ENCODE data around the gene EDN3.

The EDN3 gene

DNA sequence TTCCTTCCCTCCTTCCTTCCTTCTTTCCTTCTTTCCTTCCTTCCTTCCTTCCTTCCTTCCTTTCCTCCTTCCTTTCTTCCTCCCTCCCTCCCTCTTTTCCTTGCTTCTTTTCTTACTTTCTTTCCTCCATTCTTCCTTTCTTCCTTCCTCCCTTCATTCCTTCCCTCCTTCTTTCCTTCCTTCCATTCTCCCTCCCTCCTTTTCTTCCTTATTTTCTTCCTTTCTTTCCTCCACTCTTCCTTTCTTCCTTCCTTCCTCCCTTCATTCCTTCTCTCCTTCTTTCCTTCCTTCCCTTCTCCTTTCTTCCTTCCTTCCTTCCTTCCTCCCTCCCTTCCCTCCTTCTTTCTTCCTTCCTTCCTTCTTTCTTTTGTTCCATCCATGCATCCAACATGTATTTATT is 35.1 kb upstream of the EDN3 start:
- TF ChIP-seq ZNF565 (CRISPR knock-in tag; conservative IDR thresholded peaks at IDR 0.05; ENCODE audit: low read depth) (no peak), OSR1 (CRISPR knock-in tag; IDR thresholded peaks at IDR 0.05) (no peak), ISL1 (CRISPR knock-in tag; IDR thresholded peaks at IDR 0.05) (no peak), ZFP3 (CRISPR knock-in tag; IDR thresholded peaks at IDR 0.05) (no peak)
- TF ChIP-seq, protein P1, sequence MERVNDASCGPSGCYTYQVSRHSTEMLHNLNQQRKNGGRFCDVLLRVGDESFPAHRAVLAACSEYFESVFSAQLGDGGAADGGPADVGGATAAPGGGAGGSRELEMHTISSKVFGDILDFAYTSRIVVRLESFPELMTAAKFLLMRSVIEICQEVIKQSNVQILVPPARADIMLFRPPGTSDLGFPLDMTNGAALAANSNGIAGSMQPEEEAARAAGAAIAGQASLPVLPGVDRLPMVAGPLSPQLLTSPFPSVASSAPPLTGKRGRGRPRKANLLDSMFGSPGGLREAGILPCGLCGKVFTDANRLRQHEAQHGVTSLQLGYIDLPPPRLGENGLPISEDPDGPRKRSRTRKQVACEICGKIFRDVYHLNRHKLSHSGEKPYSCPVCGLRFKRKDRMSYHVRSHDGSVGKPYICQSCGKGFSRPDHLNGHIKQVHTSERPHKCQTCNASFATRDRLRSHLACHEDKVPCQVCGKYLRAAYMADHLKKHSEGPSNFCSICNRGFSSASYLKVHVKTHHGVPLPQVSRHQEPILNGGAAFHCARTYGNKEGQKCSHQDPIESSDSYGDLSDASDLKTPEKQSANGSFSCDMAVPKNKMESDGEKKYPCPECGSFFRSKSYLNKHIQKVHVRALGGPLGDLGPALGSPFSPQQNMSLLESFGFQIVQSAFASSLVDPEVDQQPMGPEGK (CRISPR knock-in tag; IDR thresholded peaks at IDR 0.05; ENCODE audit: borderline replicate concordance), result no peak
- no peak for ATAC-seq

DNA sequence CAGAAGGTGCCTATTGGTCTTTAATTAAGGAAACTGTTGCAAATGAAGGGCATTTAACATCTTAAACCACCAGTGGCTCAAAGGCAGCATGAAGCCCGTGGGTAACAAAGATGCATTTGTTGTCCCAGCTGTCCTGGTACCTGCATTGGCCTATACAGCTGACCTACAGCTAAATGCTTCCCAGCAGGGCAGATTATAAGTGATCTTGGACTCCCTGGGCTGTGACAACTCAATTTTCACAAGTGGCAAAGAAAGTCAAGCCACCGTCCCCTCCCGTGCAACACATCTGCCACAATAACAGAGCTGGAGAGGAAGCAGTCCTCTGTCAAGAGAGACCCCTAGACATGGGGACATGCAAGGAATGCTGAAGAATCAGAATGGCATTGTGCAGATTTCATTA is 31.5 kb upstream of the EDN3 start:
- TF ChIP-seq, protein P1 (CRISPR knock-in tag; IDR thresholded peaks at IDR 0.05; ENCODE audit: borderline replicate concordance), result no peak
- TF ChIP-seq RARB (CRISPR knock-in tag; IDR thresholded peaks at IDR 0.05), result no peak
- no peak for TF ChIP-seq ZNF8 (CRISPR knock-in tag; IDR thresholded peaks at IDR 0.05)
- TF ChIP-seq ZC3H10 (CRISPR knock-in tag; IDR thresholded peaks at IDR 0.05), result no peak
- no peak for TF ChIP-seq ESRRG (CRISPR knock-in tag; IDR thresholded peaks at IDR 0.05)
- ATAC-seq, result no peak

DNA sequence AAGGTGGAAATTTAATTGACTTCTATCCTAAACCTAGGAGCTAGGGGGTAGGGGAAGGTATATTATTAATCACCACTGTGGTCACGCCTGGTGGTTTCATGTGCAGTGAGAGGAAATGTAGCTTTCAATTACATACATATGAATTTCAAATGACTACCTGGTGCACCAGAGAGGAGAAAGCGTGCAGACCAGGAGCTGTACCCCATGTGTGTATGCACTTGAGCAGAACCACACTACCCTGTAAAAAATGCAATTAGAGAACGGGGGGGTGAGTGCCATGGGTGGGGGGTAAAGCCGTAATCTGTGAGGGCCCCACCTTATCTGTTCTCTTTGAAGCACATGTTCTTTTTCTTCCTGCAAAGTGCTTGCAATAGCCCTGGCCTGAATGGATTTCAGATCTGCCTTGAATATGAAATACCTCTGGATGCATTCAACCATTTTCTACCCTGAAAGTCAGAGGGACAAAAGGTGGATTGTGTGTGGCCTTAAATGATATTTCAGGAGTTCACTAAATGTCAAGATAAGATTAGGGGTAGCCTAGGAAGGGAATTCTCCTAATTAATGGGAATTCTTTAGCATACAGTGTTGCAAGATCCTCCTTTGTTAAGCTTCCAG is 30.9 kb upstream of the EDN3 start:
- no peak for TF ChIP-seq SNAI2 (CRISPR knock-in tag; IDR thresholded peaks at IDR 0.05)
- TF ChIP-seq BACH2 (CRISPR knock-in tag; IDR thresholded peaks at IDR 0.05; ENCODE audit: borderline replicate concordance), result no peak
- TF ChIP-seq ZFP30 (CRISPR knock-in tag; IDR thresholded peaks at IDR 0.05), result no peak
- TF ChIP-seq, protein P1 (CRISPR knock-in tag; IDR thresholded peaks at IDR 0.05; ENCODE audit: borderline replicate concordance), result no peak
- TF ChIP-seq TCF4 (CRISPR knock-in tag; IDR thresholded peaks at IDR 0.05; ENCODE audit: borderline replicate concordance), result no peak
- TF ChIP-seq, protein P2, sequence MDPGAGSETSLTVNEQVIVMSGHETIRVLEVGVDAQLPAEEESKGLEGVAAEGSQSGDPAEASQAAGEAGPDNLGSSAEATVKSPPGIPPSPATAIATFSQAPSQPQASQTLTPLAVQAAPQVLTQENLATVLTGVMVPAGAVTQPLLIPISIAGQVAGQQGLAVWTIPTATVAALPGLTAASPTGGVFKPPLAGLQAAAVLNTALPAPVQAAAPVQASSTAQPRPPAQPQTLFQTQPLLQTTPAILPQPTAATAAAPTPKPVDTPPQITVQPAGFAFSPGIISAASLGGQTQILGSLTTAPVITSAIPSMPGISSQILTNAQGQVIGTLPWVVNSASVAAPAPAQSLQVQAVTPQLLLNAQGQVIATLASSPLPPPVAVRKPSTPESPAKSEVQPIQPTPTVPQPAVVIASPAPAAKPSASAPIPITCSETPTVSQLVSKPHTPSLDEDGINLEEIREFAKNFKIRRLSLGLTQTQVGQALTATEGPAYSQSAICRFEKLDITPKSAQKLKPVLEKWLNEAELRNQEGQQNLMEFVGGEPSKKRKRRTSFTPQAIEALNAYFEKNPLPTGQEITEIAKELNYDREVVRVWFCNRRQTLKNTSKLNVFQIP (CRISPR knock-in tag; IDR thresholded peaks at IDR 0.05; ENCODE audit: borderline replicate concordance, low read depth), result no peak
- TF ChIP-seq ZNF565 (CRISPR knock-in tag; conservative IDR thresholded peaks at IDR 0.05; ENCODE audit: low read depth), result no peak
- no peak for TF ChIP-seq CSDC2 (CRISPR knock-in tag; IDR thresholded peaks at IDR 0.05)
- TF ChIP-seq ESRRG (CRISPR knock-in tag; IDR thresholded peaks at IDR 0.05), result no peak
- ATAC-seq, result no peak

DNA sequence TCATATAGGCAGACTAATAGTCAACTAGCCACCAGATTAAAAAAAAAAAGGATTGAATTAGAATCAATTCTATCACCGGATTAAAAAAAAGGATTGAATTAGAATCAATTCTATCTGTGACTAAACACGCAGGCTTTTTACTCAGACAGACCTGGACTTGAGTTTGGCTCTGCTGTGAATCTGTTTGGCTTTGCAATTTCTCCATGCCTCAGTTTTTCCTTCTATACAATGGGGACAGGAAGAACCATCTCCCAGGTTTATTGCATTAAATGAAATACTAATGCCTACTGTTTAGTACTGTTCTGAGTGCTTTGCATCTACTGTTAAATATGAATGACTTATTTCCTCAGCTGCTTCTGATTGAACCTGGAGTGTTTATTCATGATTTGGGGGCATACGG is 30.0 kb upstream of the EDN3 start:
- no peak for ATAC-seq
- TF ChIP-seq TCF4 (CRISPR knock-in tag; IDR thresholded peaks at IDR 0.05; ENCODE audit: borderline replicate concordance) (no peak), ZC3H10 (CRISPR knock-in tag; IDR thresholded peaks at IDR 0.05) (no peak), ZNF8 (CRISPR knock-in tag; IDR thresholded peaks at IDR 0.05) (no peak), SNAI2 (CRISPR knock-in tag; IDR thresholded peaks at IDR 0.05) (no peak)

DNA sequence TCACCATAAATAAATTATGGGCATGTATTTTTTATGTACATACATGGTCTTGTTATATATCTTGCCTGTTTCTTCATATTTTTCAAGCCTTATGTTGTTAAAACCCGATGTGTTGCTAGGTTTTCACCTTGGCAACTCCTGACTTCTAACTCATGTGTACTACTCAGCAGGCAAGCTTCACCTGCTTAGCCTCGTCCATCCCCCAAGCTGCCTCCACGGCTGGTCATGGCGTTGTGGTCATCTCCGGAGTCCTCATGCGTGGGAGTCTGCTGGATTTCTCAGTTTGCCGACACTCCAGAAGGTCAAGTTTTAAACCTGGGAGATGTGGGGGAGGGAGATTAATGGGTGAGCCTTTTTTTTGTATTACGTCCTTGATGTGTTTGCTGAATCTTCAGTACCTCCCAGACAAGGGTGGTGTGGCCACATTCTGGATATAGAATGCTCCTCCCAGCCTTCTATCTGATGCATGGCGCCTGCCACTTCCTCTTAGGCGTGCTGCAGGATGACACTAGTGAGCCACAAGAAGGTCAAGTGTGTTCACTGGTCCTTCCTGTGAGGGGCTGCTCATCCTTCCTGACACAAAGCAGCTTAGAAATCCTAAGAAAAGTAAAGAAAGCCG is 26.6 kb upstream of the EDN3 start:
- TF ChIP-seq ZFP3 (CRISPR knock-in tag; IDR thresholded peaks at IDR 0.05) (no peak), GLIS3 (CRISPR knock-in tag; IDR thresholded peaks at IDR 0.05) (no peak), ESRRG (CRISPR knock-in tag; IDR thresholded peaks at IDR 0.05) (no peak), BACH2 (CRISPR knock-in tag; IDR thresholded peaks at IDR 0.05; ENCODE audit: borderline replicate concordance) (no peak)
- TF ChIP-seq, protein P2 (CRISPR knock-in tag; IDR thresholded peaks at IDR 0.05; ENCODE audit: borderline replicate concordance, low read depth), result no peak
- TF ChIP-seq, protein P1 (CRISPR knock-in tag; IDR thresholded peaks at IDR 0.05; ENCODE audit: borderline replicate concordance), result no peak
- no peak for ATAC-seq

Data from SK-N-SH treated with all-trans-retinoic acid at 6 μM for 48 hours (cell line).